Measurements from ENCODE around the gene PDLIM5. TPM values are rescaled to one million over a fixed set of nuclear protein-coding genes. Genes with fewer than 3 reads are reported as not detected.

Gene PDLIM5
- total RNA-seq, 2 donors from 2014 or later: 115 to 228 TPM

DNA sequence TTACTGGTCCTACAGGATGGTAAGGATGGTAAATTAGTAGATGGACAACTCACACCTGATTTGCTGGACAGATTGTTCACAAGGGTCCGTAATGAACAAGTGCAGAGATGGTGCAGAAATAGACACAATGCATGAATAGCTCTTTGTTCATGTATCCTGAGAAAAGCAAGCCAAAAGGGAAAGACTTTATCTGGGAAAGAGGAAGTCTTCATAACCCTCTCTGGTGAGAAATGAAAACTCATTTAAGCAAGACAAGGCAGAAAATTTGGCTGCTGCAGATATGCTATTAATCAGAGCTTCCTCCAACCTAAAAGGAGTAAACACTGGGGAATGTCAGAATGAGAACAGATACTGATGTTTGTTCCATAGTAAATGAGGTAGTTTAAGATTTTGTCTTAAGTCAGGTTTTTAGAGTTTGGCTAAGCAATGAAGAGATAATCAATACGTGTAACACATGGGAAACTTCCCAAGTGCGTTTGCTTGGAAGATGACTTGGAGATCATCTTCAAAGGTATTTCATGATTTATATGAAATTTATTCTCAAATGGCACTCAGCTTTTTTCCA is 153.6 kb downstream of the PDLIM5 start:
- TF ChIP-seq CTCF (IDR thresholded peaks at IDR 0.05): no peak
- TF ChIP-seq POLR2A (IDR thresholded peaks at IDR 0.05): no peak
- no peak for TF ChIP-seq POLR2AphosphoS5 (IDR thresholded peaks at IDR 0.05)
- Histone ChIP-seq H3K27ac (no peak overlapping the region), H3K4me3 (no peak overlapping the region), H3K9me3 (no peaks in the 10 kb centered on the region), H3K4me1 (replicated peaks) (no peaks in the 10 kb centered on the region), H3K27me3 (replicated peaks; ENCODE audit: insufficient read depth) (no peaks in the 10 kb centered on the region), H3K36me3 (no peaks in the 10 kb centered on the region)
- no peak for DNase-seq (ENCODE audit: low spot score)
- 82% methylated on average over 3 of the region's 3 CpGs for WGBS
- intact Hi-C loops (cut with DNase I): no loop called here

GRCh38 chr4:94610145-94610544 is 158.4 kb downstream of the PDLIM5 start:
- intact Hi-C loops (cut with DNase I): loop anchor here (10.0 kb wide), 1 partner anchor 485 kb away; no protein-coding TSS in a partner anchor
- H3K4me3 ChIP-seq: no peak overlapping the region
- H3K9me3 ChIP-seq: no peaks in the 10 kb centered on the region
- H3K36me3 ChIP-seq: no peaks in the 10 kb centered on the region
- no peaks in the 10 kb centered on the region for H3K27me3 ChIP-seq (replicated peaks; ENCODE audit: insufficient read depth)
- no peak for DNase-seq (ENCODE audit: low spot score)
- H3K4me1 ChIP-seq (replicated peaks): no peaks in the 10 kb centered on the region
- TF ChIP-seq POLR2AphosphoS5 (IDR thresholded peaks at IDR 0.05) (no peak), POLR2A (IDR thresholded peaks at IDR 0.05) (no peak), CTCF (IDR thresholded peaks at IDR 0.05) (no peak)
- 91% methylated on average over 6 of the region's 6 CpGs for WGBS
- no peak overlapping the region for H3K27ac ChIP-seq

GRCh38 chr4:94613248-94613647 is 161.5 kb downstream of the PDLIM5 start:
- no peak for TF ChIP-seq POLR2AphosphoS5 (IDR thresholded peaks at IDR 0.05)
- no peak for TF ChIP-seq POLR2A (IDR thresholded peaks at IDR 0.05)
- TF ChIP-seq CTCF (IDR thresholded peaks at IDR 0.05): no peak
- DNase-seq (ENCODE audit: low spot score): no peak
- no peaks in the 10 kb centered on the region for H3K27me3 ChIP-seq (replicated peaks; ENCODE audit: insufficient read depth)
- no peaks in the 10 kb centered on the region for H3K4me1 ChIP-seq (replicated peaks)
- intact Hi-C loops (cut with DNase I): loop anchor here (10.0 kb wide), 1 partner anchor 482 kb away; no protein-coding TSS in a partner anchor
- no peaks in the 10 kb centered on the region for H3K9me3 ChIP-seq
- H3K36me3 ChIP-seq: no peaks in the 10 kb centered on the region
- no peak overlapping the region for H3K27ac ChIP-seq
- WGBS: 58% methylated on average over 1 of the region's 1 CpG
- no peak overlapping the region for H3K4me3 ChIP-seq

DNA sequence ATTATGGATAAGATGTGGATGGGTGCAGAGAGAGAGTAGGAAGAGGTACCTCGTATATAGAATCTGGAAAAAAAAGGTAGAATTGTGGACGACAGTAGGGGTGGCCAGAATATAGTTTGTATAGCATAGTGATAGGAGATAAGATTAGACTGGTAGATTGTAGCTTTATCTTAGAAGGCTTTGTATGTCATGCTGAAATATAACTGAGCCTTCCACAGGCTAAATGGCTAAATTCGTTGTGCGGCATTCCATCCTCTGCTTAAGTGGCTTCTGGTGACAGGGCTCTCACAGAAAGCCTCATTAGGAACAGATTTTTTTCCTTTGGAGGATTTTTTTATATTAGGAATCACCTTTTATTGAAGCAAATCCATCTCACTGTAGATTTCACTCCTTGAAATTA is 163.7 kb downstream of the PDLIM5 start:
- no peak overlapping the region for H3K4me3 ChIP-seq
- no peaks in the 10 kb centered on the region for H3K36me3 ChIP-seq
- no peak for TF ChIP-seq POLR2AphosphoS5 (IDR thresholded peaks at IDR 0.05)
- no peak for DNase-seq (ENCODE audit: low spot score)
- no peaks in the 10 kb centered on the region for H3K4me1 ChIP-seq (replicated peaks)
- H3K9me3 ChIP-seq: no peaks in the 10 kb centered on the region
- 75% methylated on average over 4 of the region's 4 CpGs for WGBS
- H3K27me3 ChIP-seq (replicated peaks; ENCODE audit: insufficient read depth): no peaks in the 10 kb centered on the region
- no peak overlapping the region for H3K27ac ChIP-seq
- intact Hi-C loops (cut with DNase I): loop anchor here (10.0 kb wide), 1 partner anchor 479 kb away; no protein-coding TSS in a partner anchor

- no peaks in the 10 kb centered on the region for H3K9me3 ChIP-seq
- no peaks in the 10 kb centered on the region for H3K27me3 ChIP-seq (replicated peaks; ENCODE audit: insufficient read depth)
- peak; percentile 34 for DNase-seq (ENCODE audit: low spot score)
- TF ChIP-seq POLR2A (IDR thresholded peaks at IDR 0.05) (no peak), POLR2AphosphoS5 (IDR thresholded peaks at IDR 0.05) (peak; percentile 35), CTCF (IDR thresholded peaks at IDR 0.05) (peak; percentile 84 to 92 (median 87))
- 19% methylated on average over 6 of the region's 6 CpGs for WGBS
- H3K4me3 ChIP-seq: no peak overlapping the region
- intact Hi-C loops (cut with DNase I): loop anchor here (5.0 to 10.0 kb wide), 2 partner anchors 111 to 503 kb away; no protein-coding TSS in a partner anchor
- H3K36me3 ChIP-seq: no peaks in the 10 kb centered on the region
- peak overlapping the region; percentile 74 to 84 for H3K27ac ChIP-seq
- H3K4me1 ChIP-seq (replicated peaks): peaks cover 16% of the 10 kb centered on the region
Measured at GRCh38 chr4:94621491-94622080, 169.8 kb downstream of the PDLIM5 start.

Measured in prostate gland (tissue), 2 donors.